ENCODE results near the gene SH3RF3. TPM values are rescaled to one million over a fixed set of nuclear protein-coding genes. Genes with fewer than 3 reads are reported as not detected.
A peak's percentile ranks its signal among the peaks of the same experiment; 100 is the strongest.

Gene SH3RF3
- total RNA-seq, 1 donor from 2014 or later = 1.7 TPM

DNA sequence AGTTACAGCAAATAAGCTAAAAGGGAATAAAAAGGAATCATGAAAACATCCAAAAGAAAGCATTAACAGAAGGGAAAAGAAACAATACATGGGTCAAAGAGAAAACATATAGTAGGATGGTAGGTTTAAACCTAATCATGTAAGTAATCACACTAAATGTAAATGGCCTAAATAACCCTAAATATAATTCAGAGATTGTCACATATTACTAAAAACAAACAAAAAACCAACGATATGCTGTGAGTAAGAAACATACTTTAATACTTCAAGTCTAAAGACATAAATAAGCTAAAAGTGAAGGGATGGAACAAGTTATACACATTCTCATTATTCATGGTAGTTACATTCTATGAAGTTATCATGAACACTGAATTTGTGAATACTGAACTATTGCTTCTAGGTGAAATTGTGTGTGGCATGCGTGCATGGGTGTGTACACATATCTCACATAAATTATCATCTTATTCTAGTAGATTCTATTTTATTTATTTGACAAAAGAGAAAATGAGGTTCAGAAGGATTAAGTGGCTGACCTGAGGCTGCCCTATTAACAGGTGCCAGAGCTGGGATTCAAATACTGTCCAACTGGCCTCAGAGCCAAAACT, 313.8 kb downstream of the SH3RF3 start:
- H3K9me3 Mint-ChIP-seq (ENCODE audit: unreplicated experiment) = peaks cover 22% of the 10 kb centered on the region
- H3K4me1 Mint-ChIP-seq (ENCODE audit: low read depth, unreplicated experiment) = peaks cover 12% of the 10 kb centered on the region
- DNase-seq = no peak
- peaks cover 40% of the 10 kb centered on the region for H3K36me3 Mint-ChIP-seq (ENCODE audit: unreplicated experiment)
- no peak overlapping the region for H3K4me3 Mint-ChIP-seq (ENCODE audit: unreplicated experiment)
- TF ChIP-seq, protein P1, sequence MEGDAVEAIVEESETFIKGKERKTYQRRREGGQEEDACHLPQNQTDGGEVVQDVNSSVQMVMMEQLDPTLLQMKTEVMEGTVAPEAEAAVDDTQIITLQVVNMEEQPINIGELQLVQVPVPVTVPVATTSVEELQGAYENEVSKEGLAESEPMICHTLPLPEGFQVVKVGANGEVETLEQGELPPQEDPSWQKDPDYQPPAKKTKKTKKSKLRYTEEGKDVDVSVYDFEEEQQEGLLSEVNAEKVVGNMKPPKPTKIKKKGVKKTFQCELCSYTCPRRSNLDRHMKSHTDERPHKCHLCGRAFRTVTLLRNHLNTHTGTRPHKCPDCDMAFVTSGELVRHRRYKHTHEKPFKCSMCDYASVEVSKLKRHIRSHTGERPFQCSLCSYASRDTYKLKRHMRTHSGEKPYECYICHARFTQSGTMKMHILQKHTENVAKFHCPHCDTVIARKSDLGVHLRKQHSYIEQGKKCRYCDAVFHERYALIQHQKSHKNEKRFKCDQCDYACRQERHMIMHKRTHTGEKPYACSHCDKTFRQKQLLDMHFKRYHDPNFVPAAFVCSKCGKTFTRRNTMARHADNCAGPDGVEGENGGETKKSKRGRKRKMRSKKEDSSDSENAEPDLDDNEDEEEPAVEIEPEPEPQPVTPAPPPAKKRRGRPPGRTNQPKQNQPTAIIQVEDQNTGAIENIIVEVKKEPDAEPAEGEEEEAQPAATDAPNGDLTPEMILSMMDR (IDR thresholded peaks at IDR 0.05; ENCODE audit: partially characterized antibody, unreplicated experiment) = no peak
- no peak overlapping the region for H3K27ac Mint-ChIP-seq (ENCODE audit: unreplicated experiment)
- peaks cover 8% of the 10 kb centered on the region for H3K27me3 Mint-ChIP-seq (ENCODE audit: unreplicated experiment)

- no peak for DNase-seq
- H3K27me3 Mint-ChIP-seq (ENCODE audit: unreplicated experiment) = peaks cover 11% of the 10 kb centered on the region
- TF ChIP-seq, protein P1 (IDR thresholded peaks at IDR 0.05; ENCODE audit: partially characterized antibody, unreplicated experiment) = no peak
- peaks cover 19% of the 10 kb centered on the region for H3K9me3 Mint-ChIP-seq (ENCODE audit: unreplicated experiment)
- no peak overlapping the region for H3K27ac Mint-ChIP-seq (ENCODE audit: unreplicated experiment)
- peaks cover 36% of the 10 kb centered on the region for H3K36me3 Mint-ChIP-seq (ENCODE audit: unreplicated experiment)
- no peak overlapping the region for H3K4me3 Mint-ChIP-seq (ENCODE audit: unreplicated experiment)
- H3K4me1 Mint-ChIP-seq (ENCODE audit: low read depth, unreplicated experiment) = peaks cover 17% of the 10 kb centered on the region
These were observed 315.9 kb downstream of the SH3RF3 start for GRCh38 chr2:109444916-109445315.

DNA sequence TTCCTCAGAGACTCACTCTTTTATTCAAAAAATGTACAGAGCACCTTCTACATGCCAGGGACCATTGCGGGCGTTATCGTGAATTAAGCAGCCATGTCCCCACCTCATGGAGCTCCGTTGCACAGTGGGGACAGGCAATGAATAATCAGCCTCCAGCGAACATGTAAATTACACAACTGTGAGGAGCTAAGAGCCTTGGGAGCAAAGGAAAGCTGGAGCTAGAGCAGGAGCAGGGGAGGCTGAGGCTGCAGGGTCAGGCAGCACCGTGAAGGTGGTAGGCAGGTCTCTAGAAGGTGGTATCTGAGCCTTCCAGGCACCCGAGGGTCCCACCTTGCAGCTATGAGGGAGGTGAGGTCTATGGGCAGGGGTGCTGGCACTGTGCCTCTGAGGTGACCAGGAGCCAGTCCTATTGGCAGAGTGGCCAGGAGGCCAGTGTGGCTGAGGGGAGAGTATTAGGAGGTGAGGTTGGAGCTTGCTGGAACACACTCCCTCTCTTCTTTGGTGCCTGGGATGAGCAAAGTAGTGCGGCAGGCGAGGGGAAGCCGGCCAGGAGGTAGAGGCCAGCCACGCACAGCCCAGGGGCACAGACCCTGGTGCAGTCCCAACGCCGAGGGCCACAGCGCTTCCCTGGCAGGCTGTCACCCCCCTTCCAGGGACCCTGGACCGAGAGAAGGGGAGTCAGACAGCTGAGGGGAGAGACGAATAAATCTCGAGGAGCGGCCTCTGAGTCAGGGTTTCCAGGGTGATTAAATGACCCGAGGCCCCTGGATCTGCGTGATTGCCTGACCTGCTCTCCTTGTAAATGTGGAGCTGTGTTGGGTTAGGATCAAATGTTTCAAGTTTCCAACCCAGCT, 317.5 kb downstream of the SH3RF3 start:
- DNase-seq = no peak
- Mint-ChIP-seq H3K27me3 (ENCODE audit: unreplicated experiment) (peaks cover 11% of the 10 kb centered on the region), H3K36me3 (ENCODE audit: unreplicated experiment) (peaks cover 24% of the 10 kb centered on the region), H3K27ac (ENCODE audit: unreplicated experiment) (peak overlapping the region; percentile 88), H3K4me3 (ENCODE audit: unreplicated experiment) (no peak overlapping the region), H3K9me3 (ENCODE audit: unreplicated experiment) (peaks cover 19% of the 10 kb centered on the region), H3K4me1 (ENCODE audit: low read depth, unreplicated experiment) (peaks cover 21% of the 10 kb centered on the region)
- TF ChIP-seq, protein P1 (IDR thresholded peaks at IDR 0.05; ENCODE audit: partially characterized antibody, unreplicated experiment) = no peak

GRCh38 chr2:109447251-109447661, 318.3 kb downstream of the SH3RF3 start:
- H3K9me3 Mint-ChIP-seq (ENCODE audit: unreplicated experiment) = peaks cover 19% of the 10 kb centered on the region
- H3K4me3 Mint-ChIP-seq (ENCODE audit: unreplicated experiment) = no peak overlapping the region
- peaks cover 22% of the 10 kb centered on the region for H3K36me3 Mint-ChIP-seq (ENCODE audit: unreplicated experiment)
- peaks cover 11% of the 10 kb centered on the region for H3K27me3 Mint-ChIP-seq (ENCODE audit: unreplicated experiment)
- peaks cover 27% of the 10 kb centered on the region for H3K4me1 Mint-ChIP-seq (ENCODE audit: low read depth, unreplicated experiment)
- TF ChIP-seq, protein P1 (IDR thresholded peaks at IDR 0.05; ENCODE audit: partially characterized antibody, unreplicated experiment) = no peak
- DNase-seq = no peak
- H3K27ac Mint-ChIP-seq (ENCODE audit: unreplicated experiment) = peak overlapping the region; percentile 88

GRCh38 chr2:109447776-109448175, 318.8 kb downstream of the SH3RF3 start:
- no peak overlapping the region for H3K4me3 Mint-ChIP-seq (ENCODE audit: unreplicated experiment)
- peak overlapping the region; percentile 88 for H3K27ac Mint-ChIP-seq (ENCODE audit: unreplicated experiment)
- peaks cover 11% of the 10 kb centered on the region for H3K27me3 Mint-ChIP-seq (ENCODE audit: unreplicated experiment)
- peak; percentile 72 for DNase-seq
- H3K36me3 Mint-ChIP-seq (ENCODE audit: unreplicated experiment) = peaks cover 22% of the 10 kb centered on the region
- H3K9me3 Mint-ChIP-seq (ENCODE audit: unreplicated experiment) = peaks cover 15% of the 10 kb centered on the region
- H3K4me1 Mint-ChIP-seq (ENCODE audit: low read depth, unreplicated experiment) = peaks cover 29% of the 10 kb centered on the region
- TF ChIP-seq, protein P1 (IDR thresholded peaks at IDR 0.05; ENCODE audit: partially characterized antibody, unreplicated experiment) = no peak

Data from glutamatergic neuron (in vitro differentiated cells).